GM19468 (cell line): ENCODE measurements around the gene ANKMY2.
"Not testable (repeated sequence)": the region's sequence is repeated elsewhere in the genome, so short reads cannot be mapped to it uniquely, and the experiment has no call there.

Source experiments
- ATAC-seq: cut with Tn5 transposase; IDR thresholded peaks from one replicate; pipeline ENCODE4 v1.9.1; 2021; ENCODE audit warnings: mild to moderate bottlenecking, moderate library complexity, moderate number of reproducible peaks; ENCODE audit not compliant: unreplicated experiment; ENCODE audit errors: extremely low read depth

ANKMY2 gene

GRCh38 chr7:16660702-16661464 lies 15.3 kb upstream of the ANKMY2 start:
- ATAC-seq, result no peak

GRCh38 chr7:16659854-16660497 lies 14.4 kb upstream of the ANKMY2 start:
- not testable (repeated sequence) for ATAC-seq

- no peak for ATAC-seq
Measured at GRCh38 chr7:16657656-16658279, 12.2 kb upstream of the ANKMY2 start.

GRCh38 chr7:16656141-16656540 lies 10.6 kb upstream of the ANKMY2 start:
- no peak for ATAC-seq

DNA sequence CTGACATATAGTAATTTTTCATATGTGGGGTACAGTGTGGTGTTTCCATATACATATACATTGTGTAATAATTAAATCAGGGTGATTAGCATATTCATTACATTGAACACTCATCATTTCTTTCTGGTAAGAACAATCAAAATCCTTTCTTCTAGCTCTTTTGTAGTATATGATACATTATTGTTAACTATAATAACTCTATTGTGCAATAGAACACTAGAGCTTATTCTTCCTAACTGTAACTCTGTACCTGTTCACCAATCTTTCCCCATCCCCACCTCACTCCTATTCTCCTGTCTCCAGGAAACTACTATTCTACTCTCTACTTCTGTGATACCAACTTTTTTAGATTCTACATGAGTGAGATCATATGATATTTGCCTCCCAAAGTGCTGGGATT lies 9.8 kb upstream of the ANKMY2 start:
- ATAC-seq, result no peak

DNA sequence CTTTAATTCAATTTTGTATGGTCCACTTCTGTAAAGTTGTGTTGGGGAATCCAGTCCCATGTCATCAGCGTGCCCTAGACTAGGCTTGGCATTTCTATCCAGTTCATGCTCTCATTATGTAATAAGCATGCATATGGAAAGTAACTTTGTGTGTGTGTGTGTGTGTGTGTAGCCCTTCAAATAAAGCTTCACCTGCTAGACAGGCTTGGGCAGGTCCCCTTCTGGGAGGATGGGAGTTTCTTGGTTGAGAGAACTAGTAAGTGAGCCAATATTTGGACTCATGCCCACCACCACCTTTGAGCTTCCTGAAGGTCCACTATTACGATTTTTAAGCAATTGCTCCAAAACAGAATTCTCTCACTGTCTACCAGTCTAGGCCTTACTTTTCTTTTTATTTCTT lies 7.3 kb upstream of the ANKMY2 start:
- ATAC-seq, result no peak

- ATAC-seq, result no peak
Measured at GRCh38 chr7:16652240-16652583, 6.7 kb upstream of the ANKMY2 start.

DNA sequence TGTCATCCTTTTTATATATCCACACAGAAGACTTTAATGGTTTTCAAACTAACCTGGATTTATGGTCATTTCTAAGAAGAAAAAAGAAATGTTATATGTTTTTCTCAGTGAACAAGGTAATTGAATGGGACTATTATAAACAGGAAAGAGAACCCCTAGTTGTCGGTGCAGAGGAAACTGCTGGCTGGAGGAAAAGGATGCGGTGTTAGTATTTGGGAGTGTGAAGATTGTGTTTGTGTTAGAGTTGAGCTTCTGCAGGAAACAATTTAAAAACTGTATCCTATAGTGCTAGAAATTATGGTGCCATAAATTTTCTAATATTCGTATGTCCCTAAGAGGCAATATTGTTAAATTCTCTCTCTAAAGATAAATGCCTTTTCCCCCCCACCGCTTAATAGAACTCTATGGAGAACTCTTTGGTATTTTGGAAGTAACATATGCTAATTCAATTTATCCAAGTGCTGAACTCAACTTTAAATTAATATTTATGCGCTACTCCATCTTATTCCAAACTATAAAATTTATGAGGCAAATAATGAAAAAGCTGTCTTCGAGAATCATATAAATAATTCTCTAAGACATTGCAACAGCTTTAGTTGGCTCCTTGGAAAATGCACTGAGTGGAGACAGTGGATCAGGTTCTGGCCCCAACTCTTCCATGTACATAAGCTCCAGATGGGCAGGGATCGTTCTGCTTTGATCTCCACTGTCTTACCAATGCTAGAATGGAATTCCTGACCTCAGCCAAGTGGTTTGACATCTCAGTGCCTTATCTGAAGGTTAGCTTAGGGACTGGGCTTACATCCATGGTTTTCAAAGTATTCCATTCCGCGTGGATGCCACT lies 6.1 kb upstream of the ANKMY2 start:
- no peak for ATAC-seq

DNA sequence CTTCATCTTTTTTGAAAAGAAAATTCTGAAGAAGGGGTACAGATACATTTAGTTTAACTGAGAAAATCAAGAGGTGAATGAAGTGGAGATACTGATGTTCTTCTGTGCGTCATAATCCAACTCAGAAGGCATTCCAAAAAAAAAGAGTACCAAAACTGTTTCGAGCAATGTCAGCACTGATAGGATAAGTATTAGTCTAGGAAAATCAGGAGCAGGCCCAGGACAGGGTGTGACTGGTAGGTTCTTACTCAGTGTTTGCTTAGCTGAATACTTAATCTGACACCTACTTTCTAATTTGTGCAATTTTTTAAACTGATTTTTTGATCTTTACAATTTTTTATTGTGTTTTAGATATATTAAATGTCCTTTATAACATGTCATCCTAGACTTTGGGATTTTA lies 4.7 kb upstream of the ANKMY2 start:
- ATAC-seq, result no peak

- no peak for ATAC-seq
Measured at GRCh38 chr7:16649196-16649595, 3.6 kb upstream of the ANKMY2 start.

DNA sequence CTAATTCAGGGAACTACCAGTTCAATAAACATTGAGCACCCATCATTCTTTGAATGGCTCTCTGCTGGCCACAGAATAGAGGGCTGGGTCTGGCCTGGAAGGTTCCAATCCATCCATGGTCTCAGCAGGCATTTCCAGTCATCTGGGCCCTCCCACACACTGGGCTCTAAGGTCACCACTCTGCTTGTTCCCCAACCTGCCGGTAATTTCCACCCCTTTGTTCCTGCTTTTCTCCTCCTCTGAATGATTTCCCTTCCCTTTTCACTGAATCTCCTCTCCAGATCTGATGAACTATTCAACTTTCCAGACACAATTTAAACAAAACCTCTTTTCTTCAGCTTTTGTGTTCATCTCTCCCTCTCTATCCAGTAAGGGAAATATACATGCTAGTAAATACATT lies 3.0 kb upstream of the ANKMY2 start:
- no peak for ATAC-seq

- ATAC-seq, result no peak
Measured at GRCh38 chr7:16647435-16647960, 1.9 kb upstream of the ANKMY2 start.

- no peak for ATAC-seq
Measured at GRCh38 chr7:16646472-16647072, 1.0 kb upstream of the ANKMY2 start.

DNA sequence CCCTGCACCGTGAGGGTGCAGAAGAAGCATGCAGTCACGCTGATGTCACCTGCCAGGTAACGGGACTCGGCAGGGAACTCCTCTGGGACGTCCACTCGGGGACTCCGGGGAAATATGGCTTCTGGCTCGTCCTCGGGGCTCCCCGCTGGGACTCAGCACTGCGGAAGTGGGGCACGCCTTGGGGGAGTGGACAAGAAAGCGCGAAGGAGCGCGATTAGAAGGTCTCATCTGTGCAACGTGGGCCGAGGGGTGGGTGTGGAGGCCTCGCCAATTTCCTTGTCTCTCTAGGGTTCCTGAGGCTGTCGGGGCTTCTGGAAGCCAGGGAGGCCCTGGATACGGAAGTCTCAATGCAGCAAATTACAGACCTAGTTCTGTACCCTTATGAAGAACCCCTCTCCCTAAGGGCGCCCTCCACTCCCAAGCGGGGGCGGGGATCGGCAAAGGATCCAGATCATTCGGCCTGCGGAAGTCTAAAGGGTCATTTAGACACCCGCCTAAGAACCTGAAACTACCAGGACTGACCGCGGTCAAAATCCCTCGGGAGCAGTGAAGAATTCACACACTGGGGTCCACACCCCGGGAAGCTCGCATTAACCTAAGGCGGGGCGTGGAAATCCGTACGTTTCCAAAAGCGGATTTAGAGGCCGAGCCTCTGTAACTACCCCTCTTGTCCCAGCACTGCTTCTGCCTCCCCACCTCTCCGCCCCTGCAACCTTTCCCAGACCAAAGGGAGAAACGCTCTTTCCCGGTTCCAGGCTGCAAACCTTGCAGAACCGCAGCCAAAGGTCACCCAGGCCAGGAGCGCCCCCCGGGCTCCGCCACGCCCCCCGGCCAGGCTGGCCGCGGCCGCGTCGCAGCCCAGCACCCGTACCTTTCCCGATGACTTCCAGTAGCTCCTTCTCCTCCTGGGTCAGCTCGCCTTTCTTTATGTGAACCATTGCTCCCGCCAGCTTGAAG lies 640 bp downstream of the ANKMY2 start:
- no peak for ATAC-seq

DNA sequence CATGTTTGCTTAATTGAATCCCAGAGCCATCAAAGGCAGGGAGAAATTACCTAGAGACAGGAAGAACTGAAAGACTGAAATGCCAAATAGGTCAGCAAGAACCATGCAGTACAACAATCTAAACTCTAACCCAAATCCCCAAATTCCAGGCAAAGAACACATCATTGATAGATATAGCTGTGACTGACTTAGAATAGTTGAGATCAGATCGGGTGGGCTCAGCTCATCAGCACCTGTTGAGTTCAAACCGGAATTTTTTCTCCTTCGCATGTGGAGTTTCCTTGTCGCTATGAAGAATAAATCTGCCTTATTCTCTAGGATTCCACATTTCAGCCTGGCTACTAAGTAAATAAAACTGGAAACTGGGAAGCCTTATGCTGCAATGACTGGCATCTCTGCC lies 1.4 kb downstream of the ANKMY2 start:
- no peak for ATAC-seq

DNA sequence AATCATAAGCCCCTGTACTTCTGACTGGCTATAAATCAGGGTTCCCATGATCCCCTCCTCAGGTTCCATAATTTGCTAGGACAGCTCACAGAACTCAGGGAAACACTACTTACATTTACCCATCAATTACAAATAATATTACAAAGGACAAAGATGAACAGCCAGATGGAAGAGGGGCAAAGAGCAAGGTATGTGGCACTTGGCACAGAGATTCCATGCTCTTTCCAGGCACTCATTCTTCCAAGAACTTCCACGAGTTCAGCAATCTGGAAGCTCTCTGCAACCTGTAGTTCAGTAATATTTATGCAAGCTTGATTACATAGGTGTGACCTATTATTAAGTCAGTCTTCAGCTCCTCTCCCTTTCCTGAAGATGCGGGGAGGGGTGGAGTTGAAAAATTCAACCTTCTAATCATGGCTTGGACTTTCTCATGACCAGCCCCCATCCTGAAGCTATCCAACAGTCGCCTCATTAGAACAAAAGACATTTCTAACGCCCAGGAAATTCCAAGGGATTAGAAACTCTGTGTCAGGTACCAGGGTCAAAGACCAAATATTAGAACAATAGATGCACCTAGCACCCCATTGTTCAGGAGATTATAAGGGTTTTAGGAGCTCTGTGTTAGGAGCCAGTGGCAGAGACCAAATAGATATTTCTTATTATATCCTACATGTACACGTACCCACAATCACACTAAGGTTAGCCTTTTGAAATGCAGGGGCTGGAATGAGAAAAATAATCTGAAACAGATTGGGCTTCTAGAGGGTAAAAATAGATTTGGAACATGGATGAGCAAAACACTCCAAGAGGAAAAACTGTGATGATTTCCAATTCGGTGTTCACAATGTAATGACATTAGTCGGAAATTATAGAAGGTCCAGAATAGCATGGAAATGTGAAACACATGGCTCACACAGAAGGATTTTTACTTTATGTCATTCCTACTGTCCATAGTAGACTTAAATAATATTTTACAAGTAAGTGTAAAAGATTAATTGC lies 7.0 kb downstream of the ANKMY2 start:
- ATAC-seq, result no peak

- ATAC-seq, result no peak
Measured at GRCh38 chr7:16637379-16637778, 8.2 kb downstream of the ANKMY2 start.

GRCh38 chr7:16636555-16637101 lies 8.9 kb downstream of the ANKMY2 start:
- ATAC-seq, result no peak
